Central memory CD8-positive, alpha-beta T cell (primary cell): ENCODE results near the gene SFTA2.
A peak's percentile ranks its signal among the peaks of the same experiment; 100 is the strongest.

Experiments
- ATAC-seq: fragments of 150-1000 bp; cut with Tn5 transposase; replicated peaks from 2 replicates; pipeline ENCODE4 v1.10.0; 2022; ENCODE audit warnings: mild to moderate bottlenecking, moderate FRiP score, moderate number of reproducible peaks; ENCODE audit not compliant: poor library complexity, severe bottlenecking; ENCODE audit errors: extremely low read depth
- DNase-seq, 2 donors: peaks; one replicate each; pipeline ENCODE4 v3.0.0; 2021; ENCODE audit warnings: low spot score in 2 of 2
- H3K27ac Mint-ChIP-seq: one replicate; pipeline ENCODE4 v1.8.0; 2022; ENCODE audit warnings: low read depth, mild to moderate bottlenecking, moderate library complexity, mixed read lengths
- H3K27me3 Mint-ChIP-seq: one replicate; pipeline ENCODE4 v1.8.0; 2022; ENCODE audit warnings: mixed read lengths
- H3K36me3 Mint-ChIP-seq: one replicate; pipeline ENCODE4 v1.8.0; 2022; ENCODE audit warnings: mild to moderate bottlenecking, moderate library complexity, mixed read lengths; ENCODE audit not compliant: insufficient read depth
- H3K4me1 Mint-ChIP-seq: one replicate; pipeline ENCODE4 v1.8.0; 2022; ENCODE audit warnings: mixed read lengths
- H3K4me3 Mint-ChIP-seq: one replicate; pipeline ENCODE4 v1.8.0; 2022; ENCODE audit warnings: mild to moderate bottlenecking, moderate library complexity, mixed read lengths
- H3K9me3 Mint-ChIP-seq: one replicate; pipeline ENCODE4 v1.8.0; 2022; ENCODE audit warnings: mixed read lengths

Gene SFTA2

GRCh38 chr6:30883685-30884520, 48.1 kb downstream of the SFTA2 start, which contains the start of gene DDR1:
Gene DDR1, plus strand, starts transcription at chr6:30884519. Its CDS starts 4,211 bp downstream, at chr6:30888730.
- Mint-ChIP-seq H3K4me1 (peaks cover 31% of the 10 kb centered on the region), H3K4me3 (peak within 1 kb of the TSS; percentile 79), H3K36me3 (peaks cover 2% of the 10 kb centered on the region), H3K27ac (peak within 1 kb of the TSS; percentile 87), H3K9me3 (no peaks in the 10 kb centered on the region), H3K27me3 (no peaks in the 10 kb centered on the region)
- peak; percentile 73 for ATAC-seq
- no peak for DNase-seq

- H3K27me3 Mint-ChIP-seq, result no peaks in the 10 kb centered on the region
- peak overlapping the region; percentile 79 for H3K4me3 Mint-ChIP-seq
- H3K9me3 Mint-ChIP-seq, result no peaks in the 10 kb centered on the region
- peaks cover 31% of the 10 kb centered on the region for H3K4me1 Mint-ChIP-seq
- peak overlapping the region; percentile 87 for H3K27ac Mint-ChIP-seq
- ATAC-seq (no peak), DNase-seq (no peak)
- H3K36me3 Mint-ChIP-seq, result peaks cover 3% of the 10 kb centered on the region
These were observed 48.9 kb downstream of the SFTA2 start for GRCh38 chr6:30882759-30883684.

GRCh38 chr6:30882204-30882758, 49.7 kb downstream of the SFTA2 start:
- ATAC-seq (no peak), DNase-seq (no peak)
- Mint-ChIP-seq H3K4me1 (peaks cover 38% of the 10 kb centered on the region), H3K36me3 (peaks cover 4% of the 10 kb centered on the region), H3K27me3 (no peaks in the 10 kb centered on the region), H3K27ac (no peak overlapping the region), H3K4me3 (peak overlapping the region; percentile 79), H3K9me3 (no peaks in the 10 kb centered on the region)

- H3K4me1 Mint-ChIP-seq, result peaks cover 38% of the 10 kb centered on the region
- no peak for DNase-seq
- no peaks in the 10 kb centered on the region for H3K9me3 Mint-ChIP-seq
- H3K36me3 Mint-ChIP-seq, result peaks cover 4% of the 10 kb centered on the region
- ATAC-seq, result no peak
- no peaks in the 10 kb centered on the region for H3K27me3 Mint-ChIP-seq
- no peak overlapping the region for H3K27ac Mint-ChIP-seq
- H3K4me3 Mint-ChIP-seq, result no peak overlapping the region
These were observed 50.4 kb downstream of the SFTA2 start for GRCh38 chr6:30881392-30882203.
